Mesothelial cell of epicardium (in vitro differentiated cells): ENCODE measurements around the gene OR13C8. TPM values are rescaled to one million over a fixed set of nuclear protein-coding genes. Genes with fewer than 3 reads are reported as not detected.

Experiments used
- DNase-seq, 2 experiments: peaks; one replicate each; pipeline ENCODE4 v3.0.0; 2021; ENCODE audit warnings: low spot score in 2 of 2; ENCODE audit not compliant: unreplicated experiment in 2 of 2
- H3K27ac Mint-ChIP-seq: 2 replicates; pipeline ENCODE4 v1.8.0; 2021; ENCODE audit warnings: mixed read lengths
- H3K27me3 Mint-ChIP-seq: 2 replicates; pipeline ENCODE4 v1.8.0; 2021; ENCODE audit warnings: low read depth, mixed read lengths
- H3K36me3 Mint-ChIP-seq: 2 replicates; pipeline ENCODE4 v1.8.0; 2021; ENCODE audit warnings: mixed read lengths
- H3K4me1 Mint-ChIP-seq: 2 replicates; pipeline ENCODE4 v1.8.0; 2021; ENCODE audit warnings: mixed read lengths
- H3K4me3 Mint-ChIP-seq: 2 replicates; pipeline ENCODE4 v1.8.0; 2021; ENCODE audit warnings: mild to moderate bottlenecking, moderate library complexity, mixed read lengths
- H3K9me3 Mint-ChIP-seq: 2 replicates; pipeline ENCODE4 v1.8.0; 2021; ENCODE audit warnings: mixed read lengths
- CTCF ChIP-seq: fragments of 200-600 bp; sonication (generic); IDR thresholded peaks from one replicate; pipeline ENCODE4 v1.5.0; 2021; ENCODE audit warnings: antibody characterized with exemption; ENCODE audit not compliant: unreplicated experiment
- total RNA-seq: library from RNA; stranded (reverse); gene quantifications from 3 replicates; pipeline ENCODE4 v1.2.1, GENCODE V29; 2021

OR13C8 gene
- total RNA-seq, 1 donor from 2014 or later, result not detected

GRCh38 chr9:104618104-104618503, 49.1 kb downstream of the OR13C8 start, which contains the start of gene OR13C9:
Gene OR13C9 (minus strand): TSS chr9:104618204. CDS start chr9:104618204, 0 bp downstream.
- no peaks in the 10 kb centered on the region for H3K4me1 Mint-ChIP-seq
- H3K27ac Mint-ChIP-seq, result no peak within 1 kb of the TSS
- no peaks in the 10 kb centered on the region for H3K9me3 Mint-ChIP-seq
- no peaks in the 10 kb centered on the region for H3K27me3 Mint-ChIP-seq
- no peak within 1 kb of the TSS for H3K4me3 Mint-ChIP-seq
- no peak for TF ChIP-seq CTCF
- no peak for DNase-seq
- H3K36me3 Mint-ChIP-seq, result no peaks in the 10 kb centered on the region

Other genes with a start within 250 kb of the OR13C8 start
- gene OR13F1, start 64.9 kb upstream of the OR13C8 start, total RNA-seq, result not detected in 3 replicates
- gene OR13C4, start 42.0 kb upstream of the OR13C8 start, total RNA-seq, result not detected in 3 replicates
- gene OR13C3, start 32.3 kb upstream of the OR13C8 start, total RNA-seq, result 0.24 TPM in 1 of 3 replicates, not detected in the others
- gene OR13C5, start 30.2 kb downstream of the OR13C8 start, total RNA-seq, result 0.25 TPM in 1 of 3 replicates, not detected in the others
- gene OR13C2, start 36.5 kb downstream of the OR13C8 start, total RNA-seq, result not detected in 3 replicates
- not detected in 3 replicates for gene OR13C9, start 49.0 kb downstream of the OR13C8 start, total RNA-seq
- not detected in 3 replicates for gene OR13D1, start 125.3 kb downstream of the OR13C8 start, total RNA-seq
- 25.1 to 26.2 TPM (median 25.6 TPM) in 3 replicates for gene NIPSNAP3A, start 178.5 kb downstream of the OR13C8 start, total RNA-seq
- gene NIPSNAP3B, start 195.0 kb downstream of the OR13C8 start, total RNA-seq, result 9.2 to 10.1 TPM (median 9.9 TPM) in 3 replicates